ENCODE results near the gene CYP1A2. TPM values are rescaled to one million over a fixed set of nuclear protein-coding genes. Genes with fewer than 3 reads are reported as not detected.

The CYP1A2 gene
- total and polyA plus RNA-seq, 2 of the 13 experiments (the other 11 are each of a cell fraction or from before 2014, with no cell fraction given), result 0.07 TPM; not detected in 1

DNA sequence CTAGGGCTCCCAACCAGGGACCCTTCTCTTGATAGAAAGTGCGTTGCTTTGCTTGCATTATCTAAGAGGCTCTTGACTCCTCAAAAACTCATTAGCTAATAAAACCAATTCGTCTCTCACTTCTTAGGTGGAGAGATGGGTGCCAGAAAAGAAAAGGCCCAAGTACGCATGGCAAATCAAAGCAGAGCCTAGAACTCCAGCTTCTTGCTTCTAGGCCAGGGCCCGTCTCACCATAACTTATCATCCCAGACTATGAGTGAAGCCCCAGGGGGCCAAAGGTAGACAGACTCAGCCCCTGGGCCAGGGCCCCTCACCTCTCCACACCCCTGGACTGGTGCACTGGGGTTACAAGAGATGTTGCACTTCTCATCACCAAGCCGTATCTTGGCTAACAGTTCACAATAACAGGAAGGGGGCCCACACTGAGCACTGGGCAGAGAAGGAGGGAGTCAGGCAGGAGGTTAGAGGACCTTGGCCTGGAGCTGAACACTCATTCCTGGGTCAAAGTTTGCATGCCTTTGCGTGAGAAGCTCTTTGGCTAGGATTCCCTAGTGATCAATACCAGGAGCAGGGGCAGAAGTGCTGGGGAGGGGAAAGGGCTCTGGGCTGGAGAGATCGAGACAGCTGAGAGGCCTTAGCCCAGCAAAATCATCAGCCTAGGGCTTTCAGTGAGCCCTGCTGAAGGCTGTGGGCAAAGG lies 17.9 kb upstream of the CYP1A2 start (continued):
- TF ChIP-seq ZNF451 (CRISPR knock-in tag; IDR thresholded peaks at IDR 0.05) (0 out of 2 replicates have a peak, but pooled peaks have one; percentile 64), ZNF841 (CRISPR knock-in tag; IDR thresholded peaks at IDR 0.05; ENCODE audit: borderline replicate concordance) (no peak), CHD4 (IDR thresholded peaks at IDR 0.05; ENCODE audit: borderline replicate concordance, low read length) (no peak), BHLHE40 (IDR thresholded peaks at IDR 0.05; ENCODE audit: low read length) (peak; percentile 37; the same call in 1 of the 2 replicates), ZMYM2 (CRISPR knock-in tag; IDR thresholded peaks at IDR 0.05) (peak; percentile 72; the same call in 1 of the 2 replicates), ZNF773 (CRISPR knock-in tag; IDR thresholded peaks at IDR 0.05; ENCODE audit: borderline replicate concordance) (no peak), ZNF3 (CRISPR knock-in tag; IDR thresholded peaks at IDR 0.05) (no peak), ZFP41 (CRISPR knock-in tag; IDR thresholded peaks at IDR 0.05; ENCODE audit: borderline replicate concordance) (no peak), GABPB1 (CRISPR knock-in tag; IDR thresholded peaks at IDR 0.05) (peak; percentile 63), ZBTB7A (CRISPR knock-in tag; IDR thresholded peaks at IDR 0.05) (peak; percentile 87; the same call in 1 of the 2 replicates), RARG (CRISPR knock-in tag; IDR thresholded peaks at IDR 0.05; ENCODE audit: low read depth) (no peak), SP4 (CRISPR knock-in tag; IDR thresholded peaks at IDR 0.05) (0 out of 2 replicates have a peak, but pooled peaks have one; percentile 35), SSRP1 (CRISPR knock-in tag; IDR thresholded peaks at IDR 0.05) (no peak), MLXIP (CRISPR knock-in tag; IDR thresholded peaks at IDR 0.05; ENCODE audit: borderline replicate concordance) (no peak), ZNF597 (CRISPR knock-in tag; IDR thresholded peaks at IDR 0.05) (no peak), BRCA1 (CRISPR knock-in tag; IDR thresholded peaks at IDR 0.05) (0 out of 2 replicates have a peak, but pooled peaks have one; percentile 60), PHF5A (CRISPR knock-in tag; IDR thresholded peaks at IDR 0.05; ENCODE audit: low read depth, unreplicated experiment) (no peak), ZNF572 (CRISPR knock-in tag; IDR thresholded peaks at IDR 0.05) (no peak), ZNF30 (CRISPR knock-in tag; IDR thresholded peaks at IDR 0.05) (no peak), ZNF430 (CRISPR knock-in tag; IDR thresholded peaks at IDR 0.05) (peak; percentile 60; the same call in 1 of the 2 replicates)
- TF ChIP-seq, protein P1, sequence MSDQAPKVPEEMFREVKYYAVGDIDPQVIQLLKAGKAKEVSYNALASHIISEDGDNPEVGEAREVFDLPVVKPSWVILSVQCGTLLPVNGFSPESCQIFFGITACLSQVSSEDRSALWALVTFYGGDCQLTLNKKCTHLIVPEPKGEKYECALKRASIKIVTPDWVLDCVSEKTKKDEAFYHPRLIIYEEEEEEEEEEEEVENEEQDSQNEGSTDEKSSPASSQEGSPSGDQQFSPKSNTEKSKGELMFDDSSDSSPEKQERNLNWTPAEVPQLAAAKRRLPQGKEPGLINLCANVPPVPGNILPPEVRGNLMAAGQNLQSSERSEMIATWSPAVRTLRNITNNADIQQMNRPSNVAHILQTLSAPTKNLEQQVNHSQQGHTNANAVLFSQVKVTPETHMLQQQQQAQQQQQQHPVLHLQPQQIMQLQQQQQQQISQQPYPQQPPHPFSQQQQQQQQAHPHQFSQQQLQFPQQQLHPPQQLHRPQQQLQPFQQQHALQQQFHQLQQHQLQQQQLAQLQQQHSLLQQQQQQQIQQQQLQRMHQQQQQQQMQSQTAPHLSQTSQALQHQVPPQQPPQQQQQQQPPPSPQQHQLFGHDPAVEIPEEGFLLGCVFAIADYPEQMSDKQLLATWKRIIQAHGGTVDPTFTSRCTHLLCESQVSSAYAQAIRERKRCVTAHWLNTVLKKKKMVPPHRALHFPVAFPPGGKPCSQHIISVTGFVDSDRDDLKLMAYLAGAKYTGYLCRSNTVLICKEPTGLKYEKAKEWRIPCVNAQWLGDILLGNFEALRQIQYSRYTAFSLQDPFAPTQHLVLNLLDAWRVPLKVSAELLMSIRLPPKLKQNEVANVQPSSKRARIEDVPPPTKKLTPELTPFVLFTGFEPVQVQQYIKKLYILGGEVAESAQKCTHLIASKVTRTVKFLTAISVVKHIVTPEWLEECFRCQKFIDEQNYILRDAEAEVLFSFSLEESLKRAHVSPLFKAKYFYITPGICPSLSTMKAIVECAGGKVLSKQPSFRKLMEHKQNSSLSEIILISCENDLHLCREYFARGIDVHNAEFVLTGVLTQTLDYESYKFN (CRISPR knock-in tag; conservative IDR thresholded peaks at IDR 0.05), result peak; percentile 100
- TF ChIP-seq, protein P2, sequence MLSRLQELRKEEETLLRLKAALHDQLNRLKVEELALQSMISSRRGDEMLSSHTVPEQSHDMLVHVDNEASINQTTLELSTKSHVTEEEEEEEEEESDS (CRISPR knock-in tag; IDR thresholded peaks at IDR 0.05; ENCODE audit: borderline replicate concordance), result no peak
